WTC11 (cell line): ENCODE measurements around the gene GALR2.

Experiments used
- ATF3 ChIP-seq: sonication (generic); formaldehyde crosslinking; conservative IDR thresholded peaks from 2 replicates; pipeline ENCODE4 v1.8.1; 2022; ENCODE audit warnings: mild to moderate bottlenecking, missing genetic modification reagents
- CREB1 ChIP-seq: sonication (generic); formaldehyde crosslinking; IDR thresholded peaks from 2 replicates; pipeline ENCODE4 v1.8.0; 2023; ENCODE audit warnings: mild to moderate bottlenecking, missing genetic modification reagents
- CTCF ChIP-seq: fragments of 200-600 bp; IDR thresholded peaks from 2 replicates; pipeline ENCODE4 v1.8.0; 2022; ENCODE audit warnings: antibody characterized with exemption
- NFYB ChIP-seq: sonication (generic); formaldehyde crosslinking; conservative IDR thresholded peaks from 2 replicates; pipeline ENCODE4 v1.8.0; 2022; ENCODE audit warnings: low read depth, missing genetic modification reagents
- TP53 ChIP-seq: sonication (generic); formaldehyde crosslinking; IDR thresholded peaks from 2 replicates; pipeline ENCODE4 v1.8.1; 2023; ENCODE audit warnings: mild to moderate bottlenecking, missing genetic modification reagents
- USF1 ChIP-seq: sonication (generic); formaldehyde crosslinking; IDR thresholded peaks from 2 replicates; pipeline ENCODE4 v1.8.0; 2022; ENCODE audit warnings: mild to moderate bottlenecking, missing genetic modification reagents
- USF2 ChIP-seq: sonication (generic); formaldehyde crosslinking; IDR thresholded peaks from 2 replicates; pipeline ENCODE4 v1.8.1; 2023; ENCODE audit warnings: mild to moderate bottlenecking, missing genetic modification reagents, moderate library complexity
- ZNF423 ChIP-seq: fragments of 250-450 bp; sonication (Bioruptor Pico); IDR thresholded peaks from 2 replicates; pipeline ENCODE4 v2.1.2; 2022; ENCODE audit warnings: mild to moderate bottlenecking, moderate library complexity
- TF ChIP-seq, protein P1 (sequence below): sonication (generic); formaldehyde crosslinking; IDR thresholded peaks from 2 replicates; pipeline ENCODE4 v1.8.0; 2022; ENCODE audit warnings: mild to moderate bottlenecking, missing genetic modification reagents
- TF ChIP-seq, protein P2 (sequence below): sonication (generic); formaldehyde crosslinking; IDR thresholded peaks from 2 replicates; pipeline ENCODE4 v1.8.0; 2022; ENCODE audit warnings: mild to moderate bottlenecking, missing genetic modification reagents

- no peak for TF ChIP-seq CTCF
- TF ChIP-seq ATF3 (CRISPR knock-in tag), result no peak
- no peak for TF ChIP-seq ZNF423
- TF ChIP-seq NFYB, result no peak
- TF ChIP-seq TP53 (CRISPR knock-in tag), result no peak
- TF ChIP-seq CREB1 (CRISPR knock-in tag), result no peak
- TF ChIP-seq, protein P1, sequence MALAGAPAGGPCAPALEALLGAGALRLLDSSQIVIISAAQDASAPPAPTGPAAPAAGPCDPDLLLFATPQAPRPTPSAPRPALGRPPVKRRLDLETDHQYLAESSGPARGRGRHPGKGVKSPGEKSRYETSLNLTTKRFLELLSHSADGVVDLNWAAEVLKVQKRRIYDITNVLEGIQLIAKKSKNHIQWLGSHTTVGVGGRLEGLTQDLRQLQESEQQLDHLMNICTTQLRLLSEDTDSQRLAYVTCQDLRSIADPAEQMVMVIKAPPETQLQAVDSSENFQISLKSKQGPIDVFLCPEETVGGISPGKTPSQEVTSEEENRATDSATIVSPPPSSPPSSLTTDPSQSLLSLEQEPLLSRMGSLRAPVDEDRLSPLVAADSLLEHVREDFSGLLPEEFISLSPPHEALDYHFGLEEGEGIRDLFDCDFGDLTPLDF (CRISPR knock-in tag), result no peak
- TF ChIP-seq USF1 (CRISPR knock-in tag), result no peak
- TF ChIP-seq, protein P2, sequence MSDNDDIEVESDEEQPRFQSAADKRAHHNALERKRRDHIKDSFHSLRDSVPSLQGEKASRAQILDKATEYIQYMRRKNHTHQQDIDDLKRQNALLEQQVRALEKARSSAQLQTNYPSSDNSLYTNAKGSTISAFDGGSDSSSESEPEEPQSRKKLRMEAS, result no peak
- TF ChIP-seq USF2 (CRISPR knock-in tag), result no peak
These were observed 32.1 kb downstream of the GALR2 start for GRCh38 chr17:76106703-76107102.
